HS-27A (cell line): ENCODE results near the gene ECI1.
"Not testable (repeated sequence)": the region's sequence is repeated elsewhere in the genome, so short reads cannot be mapped to it uniquely, and the experiment has no call there.

ENCODE experiments used
- DNase-seq: peaks from one replicate; pipeline ENCODE4 v3.0.0-alpha.2; 2012; ENCODE audit warnings: low read depth, missing footprints

Gene ECI1

DNA sequence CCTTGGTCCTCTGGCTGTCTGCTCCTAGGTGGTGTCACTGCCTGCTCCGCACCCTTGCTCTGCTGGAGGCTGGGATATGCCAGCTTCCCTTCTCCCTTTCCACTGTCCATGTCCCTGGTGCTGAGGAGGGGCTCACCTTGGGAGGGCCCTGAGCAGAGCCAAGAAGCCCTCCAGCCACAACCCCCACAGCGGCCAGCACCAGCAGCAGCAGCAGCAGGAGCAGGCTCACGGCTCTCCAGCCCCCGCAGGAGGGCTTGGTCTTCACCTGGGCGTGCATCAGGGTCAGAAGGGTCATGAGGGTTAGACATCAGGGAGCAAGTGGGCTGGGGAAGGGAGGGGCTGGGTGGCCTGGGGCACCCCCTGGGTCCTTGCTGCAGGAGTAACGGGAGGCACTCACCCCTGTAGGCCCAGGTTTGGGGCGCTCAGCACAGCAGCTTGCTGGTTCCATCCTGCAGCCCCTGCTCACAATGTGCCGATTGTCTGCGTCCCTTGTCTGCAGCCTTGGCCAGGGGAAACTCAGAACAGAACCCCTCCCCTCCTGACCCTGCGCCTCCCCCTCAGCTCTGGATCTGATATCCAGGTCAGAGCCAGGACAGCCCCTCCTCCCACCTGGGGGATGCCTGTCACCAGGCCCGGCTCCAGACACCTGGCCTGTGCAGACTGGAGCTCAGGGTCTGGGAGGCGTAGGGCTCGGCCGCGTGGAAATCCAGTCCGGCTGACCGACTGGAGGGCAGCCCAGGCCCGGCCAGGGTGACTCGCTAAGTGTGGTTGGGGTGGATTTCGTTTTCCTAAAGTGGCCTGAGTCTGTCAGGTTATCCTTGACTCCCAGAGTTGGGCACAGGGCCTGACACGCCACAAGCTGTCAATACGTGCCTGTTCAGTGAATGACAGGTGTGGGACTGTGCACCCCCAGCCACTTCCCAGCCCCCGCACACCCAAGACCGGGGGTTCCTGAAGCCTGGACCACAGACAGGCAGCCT is 40.7 kb downstream of the ECI1 start, which contains the start of gene BRICD5:
Gene BRICD5 (minus strand): TSS at position 478 of the 980 bp plus-strand sequence. CDS start 30 bp downstream, at position 448.
- no peak for DNase-seq

DNA sequence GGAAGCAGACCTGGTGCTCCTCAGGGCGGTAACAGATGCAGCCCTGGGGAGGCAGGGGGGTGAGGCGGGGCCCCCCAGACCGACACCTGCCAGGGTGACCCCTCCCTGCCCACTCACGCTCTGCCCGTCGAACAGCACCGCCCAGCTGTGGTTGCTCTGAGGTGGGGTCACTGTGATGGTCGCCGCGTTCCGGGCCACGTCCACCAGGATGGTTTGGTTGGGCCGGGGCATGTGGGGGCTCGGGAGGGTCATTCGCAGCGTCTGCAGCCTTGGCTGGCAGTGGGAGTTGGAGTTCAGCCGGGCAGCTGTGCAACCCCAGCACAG is 41.4 kb downstream of the ECI1 start:
- no peak for DNase-seq

DNA sequence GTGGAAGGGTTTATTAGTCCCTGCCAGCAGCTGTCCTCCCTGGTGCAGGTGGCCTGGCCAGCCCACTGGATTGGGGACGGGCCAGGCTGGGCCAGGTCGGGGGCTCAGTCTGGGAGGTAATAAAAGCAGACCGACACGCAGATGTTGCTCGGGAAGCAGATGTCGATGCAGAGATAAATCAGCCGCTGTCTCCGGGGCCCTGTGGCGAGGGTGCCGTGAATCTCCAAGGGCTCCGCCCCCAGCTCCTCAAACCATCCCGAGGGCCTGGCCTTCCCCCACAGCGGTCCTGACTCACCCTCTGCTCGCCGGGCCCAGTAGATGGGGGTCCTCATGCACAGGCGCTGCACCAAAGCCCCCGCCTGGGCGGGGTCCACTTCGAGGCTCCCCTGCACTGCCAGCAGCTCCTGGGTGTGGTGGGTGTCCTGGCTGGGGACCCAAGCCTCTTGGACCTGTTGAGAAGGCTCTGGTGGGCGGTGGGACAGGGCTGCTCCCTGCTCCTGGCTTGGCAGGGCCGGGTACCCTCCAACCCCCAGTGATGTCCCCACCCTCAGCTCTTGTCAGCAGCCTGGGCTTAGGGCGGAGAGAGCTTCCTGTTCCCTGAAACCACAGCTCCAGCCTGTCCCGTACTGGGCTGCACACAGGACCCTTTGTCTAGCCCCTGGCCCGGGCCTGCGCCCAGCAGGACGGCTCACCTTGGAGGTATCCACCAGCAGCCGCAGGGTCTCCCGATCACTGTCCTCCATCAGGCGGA is 42.0 kb downstream of the ECI1 start:
- no peak for DNase-seq

DNA sequence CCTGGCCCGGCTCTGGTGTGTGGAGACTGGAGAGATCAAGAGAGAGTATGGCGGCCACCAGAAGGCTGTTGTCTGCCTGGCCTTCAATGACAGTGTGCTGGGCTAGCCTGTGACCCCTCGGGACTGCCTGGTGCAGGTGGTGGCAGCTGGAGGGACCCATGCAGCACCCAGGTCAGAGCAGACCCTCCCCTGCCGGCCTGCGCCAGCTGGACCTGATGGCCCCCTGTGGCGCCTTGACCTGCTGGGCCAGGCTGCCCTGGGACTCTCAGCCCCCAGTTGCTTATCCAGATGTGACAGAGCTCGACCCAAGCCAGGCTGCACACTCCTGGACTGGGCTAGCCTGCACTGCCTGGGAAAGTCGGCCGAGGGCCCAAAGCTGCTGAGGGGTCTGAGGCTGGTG is 42.6 kb downstream of the ECI1 start:
- no peak for DNase-seq

DNA sequence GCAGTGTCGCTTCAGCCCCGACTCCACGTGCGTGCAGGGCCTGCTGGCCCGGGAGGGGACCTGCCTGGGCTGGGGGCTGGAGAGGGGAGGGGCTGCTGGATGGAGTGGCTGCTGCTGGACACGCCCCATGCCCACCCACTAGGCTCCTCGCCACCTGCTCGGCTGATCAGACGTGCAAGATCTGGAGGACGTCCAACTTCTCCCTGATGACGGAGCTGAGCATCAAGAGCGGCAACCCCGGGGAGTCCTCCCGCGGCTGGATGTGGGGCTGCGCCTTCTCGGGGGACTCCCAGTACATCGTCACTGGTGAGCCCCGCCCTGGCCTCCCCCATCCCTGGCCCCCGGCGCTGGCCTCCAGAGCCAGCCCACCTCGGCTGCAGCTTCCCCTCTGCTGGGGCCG is 43.1 kb downstream of the ECI1 start:
- DNase-seq: no peak

DNA sequence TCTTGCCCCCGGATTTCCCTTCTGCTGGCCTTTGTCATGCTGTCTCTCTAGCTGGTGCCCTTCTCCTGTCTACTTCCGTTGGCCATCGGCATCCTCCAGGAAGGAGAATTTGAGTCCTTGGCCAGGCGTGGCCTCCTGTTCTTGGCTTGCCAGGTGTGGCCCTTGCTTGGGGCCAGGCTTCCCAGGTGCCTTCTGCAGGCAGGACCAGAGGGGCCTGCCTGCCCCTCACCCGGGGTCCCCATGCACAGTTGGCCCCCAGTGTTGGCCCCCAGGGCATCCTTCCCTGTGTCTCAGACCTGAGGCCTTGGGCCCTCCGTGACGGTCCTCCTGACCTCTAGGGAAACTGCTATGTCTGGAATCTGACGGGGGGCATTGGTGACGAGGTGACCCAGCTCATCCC is 43.5 kb downstream of the ECI1 start:
- no peak for DNase-seq

DNA sequence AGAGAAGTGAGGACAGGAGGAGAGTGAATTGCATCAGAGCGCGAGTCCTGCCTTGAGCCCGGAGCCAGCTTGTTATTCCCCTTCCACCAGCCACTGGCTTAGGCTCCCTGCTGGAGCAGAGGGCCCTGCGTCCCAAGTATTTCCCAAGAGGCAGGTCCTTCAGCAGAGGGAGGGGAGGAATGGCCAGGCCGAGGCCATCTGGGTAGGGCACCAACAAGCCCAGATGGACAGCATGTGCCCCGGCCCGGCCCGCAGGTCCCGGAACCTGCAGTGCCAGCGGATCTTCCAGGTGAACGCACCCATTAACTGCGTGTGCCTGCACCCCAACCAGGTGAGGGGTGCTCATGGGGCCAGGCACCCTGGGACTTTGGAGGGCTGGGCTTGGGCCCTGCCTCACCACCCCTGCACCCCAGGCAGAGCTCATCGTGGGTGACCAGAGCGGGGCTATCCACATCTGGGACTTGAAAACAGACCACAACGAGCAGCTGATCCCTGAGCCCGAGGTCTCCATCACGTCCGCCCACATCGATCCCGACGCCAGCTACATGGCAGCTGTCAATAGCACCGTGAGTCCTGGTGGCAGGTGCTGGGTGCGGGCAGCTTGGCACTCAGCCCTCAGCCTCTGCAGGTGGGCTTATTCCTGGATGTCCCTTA is 44.5 kb downstream of the ECI1 start:
- no peak for DNase-seq

DNA sequence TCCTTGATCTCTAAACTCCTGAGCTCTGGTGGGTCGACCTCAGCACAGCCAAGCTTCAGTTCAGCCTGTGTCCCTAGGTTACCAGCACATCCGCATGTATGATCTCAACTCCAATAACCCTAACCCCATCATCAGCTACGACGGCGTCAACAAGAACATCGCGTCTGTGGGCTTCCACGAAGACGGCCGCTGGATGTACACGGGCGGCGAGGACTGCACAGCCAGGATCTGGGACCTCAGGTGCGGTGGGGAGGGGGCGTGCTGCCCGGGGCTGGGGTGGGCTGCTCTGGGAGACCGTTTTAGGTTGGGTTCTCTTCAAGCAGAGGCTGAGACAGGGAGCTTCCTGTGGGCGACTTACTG is 45.0 kb downstream of the ECI1 start:
- no peak for DNase-seq

DNA sequence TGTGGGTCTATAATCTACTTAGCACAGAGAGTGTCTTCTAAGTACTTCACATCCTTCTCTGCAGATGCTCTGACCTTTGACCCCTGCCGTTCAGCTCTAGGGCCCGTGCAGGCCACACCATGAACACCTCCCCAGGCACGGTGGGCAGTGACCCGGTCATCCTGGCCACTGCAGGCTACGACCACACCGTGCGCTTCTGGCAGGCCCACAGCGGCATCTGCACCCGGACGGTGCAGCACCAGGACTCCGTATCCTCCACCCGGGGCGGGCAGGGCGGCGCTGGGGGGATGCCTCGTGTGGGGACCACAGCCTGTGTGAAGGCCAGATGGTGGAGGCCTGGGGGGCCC is 45.4 kb downstream of the ECI1 start:
- peak; percentile 20 for DNase-seq

DNA sequence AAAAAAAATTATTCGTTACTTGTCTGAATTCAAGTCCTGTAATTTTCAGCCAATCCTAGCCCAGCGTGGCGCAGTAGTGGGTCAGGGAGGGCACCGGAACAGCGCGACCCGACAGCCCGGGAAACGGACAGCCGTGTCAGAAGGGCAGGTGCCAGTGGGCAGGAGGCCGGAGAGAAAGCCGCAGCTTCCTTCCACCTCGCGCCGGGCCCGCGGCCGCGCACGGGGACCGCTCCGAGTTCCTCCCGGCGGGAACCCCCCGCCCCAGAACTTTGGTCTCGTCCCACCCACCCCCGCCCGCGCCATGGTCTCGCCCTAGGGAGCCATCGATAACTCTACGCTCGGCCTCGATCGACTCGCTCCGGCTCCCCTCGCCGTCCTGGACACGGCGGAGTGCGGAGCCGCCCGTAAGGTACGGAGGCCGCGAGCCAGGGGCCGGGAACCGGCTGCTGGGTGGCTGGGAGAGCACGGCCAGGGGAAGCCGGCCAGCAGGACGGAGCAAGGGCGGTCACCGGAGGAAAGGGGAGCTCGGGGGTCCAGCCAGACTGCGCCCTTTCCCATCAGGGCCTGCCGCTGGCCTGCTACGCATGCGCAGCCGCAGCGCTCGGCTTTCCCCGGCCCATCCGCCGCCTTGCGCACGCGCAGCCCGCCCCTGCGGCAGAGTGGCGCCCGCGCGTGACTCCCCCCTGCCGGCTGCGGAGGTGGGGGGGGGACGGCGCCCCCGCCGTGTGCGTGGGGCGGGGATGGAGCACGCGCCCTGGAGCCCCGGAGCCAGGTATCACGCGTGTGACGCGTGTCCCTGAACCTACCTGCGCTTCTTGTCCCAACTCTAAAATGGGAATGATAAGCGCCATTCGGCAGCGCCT is 46.1 kb downstream of the ECI1 start, which contains the start of gene MLST8:
Gene MLST8 (plus strand): TSS at position 351 of the 863 bp plus-strand sequence. CDS start 632 bp downstream, outside the sequence.
- DNase-seq: peak; percentile 69

DNA sequence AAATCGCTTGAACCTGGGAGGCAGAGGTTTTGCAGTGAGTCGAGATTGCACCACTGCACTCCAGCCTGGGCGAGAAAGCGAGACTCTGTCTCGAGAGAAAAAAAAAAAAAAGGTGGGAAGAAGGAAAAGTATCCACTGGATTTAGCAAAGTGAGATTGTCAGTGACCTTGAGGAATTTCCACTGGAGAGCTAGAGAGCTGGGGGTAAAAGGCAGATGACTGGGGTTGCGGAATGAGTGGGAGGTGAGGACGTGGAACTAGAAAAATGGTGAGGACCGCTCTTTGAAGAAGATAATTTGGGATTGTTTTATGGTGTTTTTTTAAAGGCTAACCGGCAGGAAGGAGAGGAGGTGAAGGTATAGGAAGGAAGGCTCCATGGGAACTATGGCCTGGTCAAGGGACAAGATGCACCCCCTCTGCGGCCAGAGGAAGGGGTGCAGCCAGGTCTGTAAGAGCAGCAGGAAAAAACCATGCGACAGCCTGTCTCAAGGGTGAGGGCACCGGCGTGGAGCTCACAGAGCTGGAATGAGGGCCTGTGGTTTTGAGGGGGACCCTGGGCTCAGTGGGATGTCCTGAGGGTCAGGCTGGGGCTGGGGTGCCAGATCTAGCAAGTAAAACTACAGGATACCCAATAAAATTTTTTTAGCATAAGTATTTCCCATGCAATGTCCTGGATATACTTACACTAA is 46.8 kb downstream of the ECI1 start:
- no peak for DNase-seq

DNA sequence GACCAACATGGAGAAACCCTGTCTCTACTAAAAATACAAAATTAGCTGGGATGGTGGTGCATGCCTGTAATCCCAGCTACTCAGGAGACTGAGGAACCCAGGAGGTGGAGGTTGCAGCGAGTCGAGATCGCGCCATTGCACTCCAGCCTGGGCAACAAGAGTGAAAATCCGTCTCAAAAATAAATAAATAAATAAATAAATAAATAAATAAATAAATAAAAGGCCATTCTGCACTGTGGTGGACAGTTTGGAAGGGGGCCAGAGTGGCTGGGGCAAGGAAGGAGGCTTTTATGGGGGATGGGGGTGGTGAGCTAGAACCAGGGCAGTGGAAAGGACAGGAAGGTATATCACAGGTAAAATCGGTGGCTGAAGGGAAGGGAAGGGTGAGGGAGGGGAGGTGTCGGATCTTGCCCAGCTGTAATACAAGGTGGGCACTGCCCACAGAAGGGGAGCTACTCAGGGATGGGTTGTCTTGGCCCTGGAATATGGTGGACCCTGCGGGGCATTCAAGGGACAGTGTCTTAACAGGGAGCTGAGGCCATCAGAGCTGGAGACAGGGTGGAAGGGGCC is 48.2 kb downstream of the ECI1 start:
- DNase-seq: not testable (repeated sequence)

DNA sequence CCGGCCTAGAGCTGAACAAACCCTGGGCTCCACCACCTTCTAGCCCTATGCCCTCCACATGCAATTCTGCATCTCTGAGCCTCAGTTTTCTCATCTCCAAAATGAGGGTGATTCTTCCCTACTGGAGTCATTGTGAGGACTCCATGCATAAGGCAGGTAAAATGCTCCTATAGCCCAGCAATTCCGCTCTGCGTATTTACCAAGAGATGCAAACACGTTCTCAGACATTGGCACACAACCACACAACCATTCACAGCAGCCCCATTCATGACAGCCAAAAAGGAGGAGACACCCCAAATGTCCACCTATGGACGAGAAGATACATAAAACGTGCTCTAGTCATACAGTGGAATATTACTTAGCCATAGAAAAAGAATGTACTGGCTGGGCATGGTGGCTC is 51.1 kb downstream of the ECI1 start:
- DNase-seq: no peak

DNA sequence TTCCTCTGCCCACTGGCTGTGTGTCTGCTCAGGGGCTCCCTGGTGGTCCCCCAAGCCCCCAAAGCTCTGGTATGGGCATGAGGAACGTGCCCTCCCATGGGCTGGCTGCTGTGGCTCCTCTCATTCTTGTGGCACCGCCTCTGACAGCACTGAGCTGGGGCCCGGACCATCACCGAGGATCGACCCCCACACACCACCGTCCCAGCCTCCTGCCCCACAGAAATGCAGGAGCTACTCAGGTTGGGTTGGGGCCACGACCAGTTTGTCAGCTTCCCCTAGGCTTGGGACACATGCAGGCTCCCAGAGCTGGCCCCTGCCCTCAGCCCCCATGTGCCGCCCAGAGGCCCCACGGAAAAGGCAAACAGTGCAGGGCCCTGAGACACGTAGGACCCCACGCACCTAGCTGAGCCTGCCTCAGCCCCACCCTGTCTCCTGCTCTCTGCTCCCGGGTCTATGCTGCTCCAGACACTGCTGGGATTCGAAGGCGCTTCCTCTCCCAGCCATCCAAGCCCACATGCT is 51.7 kb downstream of the ECI1 start:
- DNase-seq: no peak

DNA sequence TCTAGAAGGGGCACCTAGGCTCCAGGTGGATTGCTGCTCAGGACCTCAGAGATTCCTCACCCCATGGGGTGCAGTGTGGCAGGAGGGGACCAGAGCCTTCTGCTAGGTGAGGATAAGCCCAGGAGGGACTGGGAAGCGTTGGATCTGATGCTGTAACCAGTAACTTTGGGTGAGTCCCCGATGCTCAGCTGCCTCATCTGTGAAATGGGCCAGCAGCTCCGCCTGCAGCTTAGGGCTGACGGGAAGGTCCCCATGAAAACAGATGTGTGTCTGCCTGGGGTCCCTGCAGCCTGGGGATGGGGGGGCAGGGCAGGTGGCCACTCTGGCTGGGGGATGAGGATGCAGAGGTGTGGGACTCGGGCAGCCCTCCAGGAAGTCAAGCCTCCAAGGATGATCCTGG is 52.3 kb downstream of the ECI1 start:
- DNase-seq: no peak

DNA sequence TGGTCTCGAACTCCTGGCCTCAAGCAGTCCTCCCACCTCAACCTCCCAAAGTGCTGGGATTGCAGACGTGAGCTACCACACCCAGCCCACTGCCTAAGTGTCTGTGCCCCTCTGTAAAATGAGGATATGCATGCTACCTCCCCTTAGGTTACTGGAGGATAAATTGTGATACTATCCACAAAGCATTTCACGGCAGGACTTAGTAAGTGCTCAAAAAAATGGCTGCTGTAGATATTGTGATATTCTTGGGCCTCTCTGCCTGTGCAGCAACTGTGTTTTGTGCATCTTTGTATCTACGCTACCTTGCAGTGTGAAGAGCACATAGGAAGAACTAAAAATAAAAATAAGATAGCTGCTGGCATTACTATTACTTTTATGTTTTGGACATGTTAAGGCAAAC is 53.1 kb downstream of the ECI1 start:
- DNase-seq: no peak

DNA sequence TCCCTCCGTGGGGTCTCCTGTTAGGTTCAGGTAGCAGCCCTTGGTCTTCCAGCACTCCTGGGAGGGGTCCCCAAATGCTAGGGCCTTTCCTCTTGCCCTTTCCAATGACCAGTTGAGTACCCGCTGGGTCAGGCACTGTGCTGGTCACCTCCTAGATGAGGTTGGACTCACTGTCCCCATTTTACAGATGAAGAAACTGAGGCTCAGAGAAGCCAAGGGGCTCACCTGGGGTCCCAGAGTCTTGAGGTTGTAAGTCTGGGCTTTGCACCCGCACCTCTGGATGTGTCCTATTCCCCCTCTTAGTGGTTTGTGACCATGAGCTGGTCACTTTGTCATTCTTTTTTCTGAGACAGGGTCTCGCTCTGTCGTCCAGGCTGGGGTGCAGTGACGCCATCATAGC is 53.6 kb downstream of the ECI1 start:
- DNase-seq: no peak

DNA sequence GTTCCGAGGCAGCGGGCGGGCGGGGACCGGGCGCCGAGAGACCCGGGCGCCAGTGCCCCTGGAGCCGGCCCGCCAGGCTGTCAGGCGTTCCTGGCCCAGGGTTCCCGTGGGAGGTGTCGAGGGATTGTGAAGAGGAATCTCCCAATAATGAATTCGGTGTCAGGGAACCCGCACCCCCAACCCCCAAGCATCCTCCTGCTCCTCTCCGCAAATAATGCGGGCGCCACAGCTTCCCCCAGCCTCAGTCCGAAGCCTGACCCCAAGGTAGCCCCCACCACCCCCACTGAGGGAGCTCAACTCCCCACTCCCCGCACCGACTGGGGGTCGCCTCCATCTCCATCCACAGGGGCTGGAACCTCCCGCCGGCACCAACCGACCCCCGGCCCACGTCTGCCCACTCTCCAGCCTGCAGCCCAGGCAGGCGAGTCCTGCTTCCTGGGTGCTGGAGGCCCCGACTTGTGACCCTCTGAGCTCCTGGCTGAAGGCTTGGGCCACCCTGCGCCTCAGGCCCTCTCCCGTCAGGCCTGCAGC is 54.3 kb downstream of the ECI1 start:
- no peak for DNase-seq

DNA sequence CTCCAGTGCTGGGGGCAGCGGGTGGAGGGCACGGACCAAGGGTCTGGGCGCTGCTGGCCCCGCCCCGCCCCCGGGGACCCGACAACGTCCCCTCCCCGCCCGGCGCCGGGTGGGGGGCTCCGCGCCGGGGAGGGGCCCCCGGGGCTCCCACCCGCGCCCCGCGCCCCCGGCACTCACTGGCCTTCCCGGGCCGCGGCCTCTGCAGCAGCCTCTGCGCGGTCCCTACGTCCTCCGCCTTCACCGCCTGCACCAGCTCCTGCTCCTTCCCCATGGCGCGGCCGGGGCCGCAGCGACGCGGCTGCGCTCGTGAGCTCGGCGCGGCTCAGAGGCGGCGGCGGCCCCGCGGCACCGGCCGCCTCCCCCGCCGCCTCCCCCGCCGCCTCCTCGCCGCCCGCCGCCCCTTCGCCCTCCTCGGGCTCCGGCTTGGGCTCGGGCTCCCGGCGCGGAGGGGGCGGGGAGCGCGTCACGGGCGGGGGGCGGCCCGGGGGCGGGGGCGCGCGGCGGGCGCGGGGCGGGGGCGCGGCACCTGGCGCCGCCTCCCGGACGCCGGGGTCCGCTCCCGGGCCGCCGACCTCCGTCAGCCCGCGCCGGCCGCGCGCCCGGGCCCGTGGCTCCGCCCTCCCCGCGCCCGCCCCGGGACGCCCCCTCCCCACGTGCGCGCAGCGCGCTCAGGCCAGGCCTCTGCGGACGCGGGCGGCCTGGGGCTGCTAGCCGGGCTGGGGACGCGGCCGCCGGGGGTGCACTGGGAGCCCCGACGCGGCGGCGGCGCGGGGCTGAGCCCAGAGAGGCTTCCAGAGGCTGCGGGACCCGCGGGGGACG is 55.0 kb downstream of the ECI1 start, which contains the start of gene CASKIN1:
Gene CASKIN1 (minus strand): TSS at position 444 of the 819 bp plus-strand sequence. CDS start 173 bp downstream, at position 271.
- no peak for DNase-seq
